Stimulated activated CD8-positive, alpha-beta memory T cell treated with anti-CD3 and anti-CD28 coated beads, Interleukin-12 subunit alpha, Interleukin-12 subunit beta, amount 100 ng/mL, for 1 hour (primary cell): ENCODE data around the gene TUBG2.
"Not testable (repeated sequence)": the region's sequence is repeated elsewhere in the genome, so short reads cannot be mapped to it uniquely, and the experiment has no call there.

Experiments
- DNase-seq: peaks from one replicate; pipeline ENCODE4 v3.0.0-alpha.2; 2020; ENCODE audit warnings: low read depth

The TUBG2 gene

GRCh38 chr17:42653179-42654124, 5.6 kb upstream of the TUBG2 start:
- DNase-seq, result no peak

- DNase-seq, result no peak
Observed at GRCh38 chr17:42655528-42655927, 3.6 kb upstream of the TUBG2 start.

- no peak for DNase-seq
Observed at GRCh38 chr17:42657824-42658588, 1.1 kb upstream of the TUBG2 start.

GRCh38 chr17:42659932-42660274, 819 bp downstream of the TUBG2 start:
- not testable (repeated sequence) for DNase-seq

- DNase-seq, result no peak
Observed at GRCh38 chr17:42660692-42661345, 1.7 kb downstream of the TUBG2 start.

GRCh38 chr17:42665581-42666001, 6.5 kb downstream of the TUBG2 start:
- no peak for DNase-seq

- DNase-seq, result not testable (repeated sequence)
Observed at GRCh38 chr17:42666126-42666525, 7.0 kb downstream of the TUBG2 start.

- DNase-seq, result no peak
Observed at GRCh38 chr17:42667088-42667951, 8.2 kb downstream of the TUBG2 start.

GRCh38 chr17:42669705-42669976, 10.6 kb downstream of the TUBG2 start:
- no peak for DNase-seq

GRCh38 chr17:42669977-42670788, 11.1 kb downstream of the TUBG2 start:
- DNase-seq, result no peak

GRCh38 chr17:42670789-42671657, 11.9 kb downstream of the TUBG2 start:
- no peak for DNase-seq

GRCh38 chr17:42672038-42672437, 13.0 kb downstream of the TUBG2 start:
- no peak for DNase-seq

- DNase-seq, result no peak
Observed at GRCh38 chr17:42673266-42673884, 14.3 kb downstream of the TUBG2 start.

GRCh38 chr17:42673885-42674754, 15.0 kb downstream of the TUBG2 start:
- no peak for DNase-seq

GRCh38 chr17:42674755-42675347, 15.8 kb downstream of the TUBG2 start:
- DNase-seq, result no peak

GRCh38 chr17:42675348-42675964, 16.4 kb downstream of the TUBG2 start:
- DNase-seq, result no peak

GRCh38 chr17:42675965-42676423, 16.9 kb downstream of the TUBG2 start:
- DNase-seq, result no peak
